HepG2 (cell line): ENCODE data around the gene MXRA8. TPM values are rescaled to one million over a fixed set of nuclear protein-coding genes. Genes with fewer than 3 reads are reported as not detected.

Experiments used
- ATAC-seq: fragments of 200-7000 bp; cut with Tn5 transposase; 3 replicates; pipeline ENCODE4 v1.9.1; 2020; ENCODE audit warnings: mild to moderate bottlenecking, moderate library complexity
- BruUV-seq: library from RNA; stranded (reverse); fragments of 400-500 nt; replicated peaks from 2 replicates; lab custom pipeline; 2021; lab: Mats Ljungman, UMichigan
- CTCF ChIA-PET: fragments of 300-600 bp; formaldehyde crosslinking; extraction: SDS; loops from one replicate; lab custom pipeline; 2021; ENCODE audit warnings: low total read pairs, inconsistent platforms, low intra/inter-chr PET ratio; lab: Yijun Ruan, JAX
- POLR2A ChIA-PET: fragments of 350-600 bp; sonication (Branson Sonifier 250); formaldehyde crosslinking; loops from one replicate; lab custom pipeline; 2020; ENCODE audit warnings: antibody characterized with exemption, inconsistent platforms; lab: Yijun Ruan, JAX
- DNase-seq: peaks from one replicate; pipeline ENCODE4 v3.0.0-alpha.2; 2015; ENCODE audit warnings: low spot score
- FAIRE-seq: peaks from 3 replicates; lab custom pipeline; 2011; peaks lifted over from hg19 to GRCh38; lab: Jason Lieb, UNC
- H2AFZ ChIP-seq: one replicate; pipeline ENCODE4 v1.6.1; 2011; ENCODE audit warnings: low read length, inconsistent platforms
- H3K27ac ChIP-seq: fragments of 300-600 bp; 3 replicates; pipeline ENCODE4 v1.8.0; 2011; ENCODE audit warnings: mixed run types, mild to moderate bottlenecking, mixed read lengths, low read length, inconsistent platforms; ENCODE audit not compliant: insufficient read depth; ENCODE audit errors: extremely low read length
- H3K27me3 ChIP-seq, 2 experiments: fragments of 200-600 bp in 1 of 2; 2 replicates in 1 of 2; 3 replicates in 1 of 2; pipeline versions ENCODE4 v1.6.0 to v1.8.0; 2011; ENCODE audit warnings: low read length in 2 of 2, mild to moderate bottlenecking in 2 of 2, moderate library complexity in 2 of 2, inconsistent platforms in 1 of 2; ENCODE audit not compliant: insufficient read depth in 2 of 2, control insufficient read depth in 1 of 2
- H3K36me3 ChIP-seq, 2 experiments: fragments of 200-600 bp in 1 of 2; replicated peaks in 1 of 2; 2 replicates in 1 of 2; 3 replicates in 1 of 2; pipeline versions ENCODE4 v1.5.1 to v1.8.0; 2011; ENCODE audit warnings: low read length in 2 of 2, inconsistent platforms in 1 of 2; ENCODE audit not compliant: insufficient read depth in 2 of 2, control insufficient read depth in 1 of 2
- H3K4me1 ChIP-seq: 2 replicates; pipeline ENCODE4 v1.5.1; 2012; ENCODE audit warnings: low read length, inconsistent platforms; ENCODE audit not compliant: insufficient read depth
- H3K4me2 ChIP-seq: 2 replicates; pipeline ENCODE4 v1.6.0; 2011; ENCODE audit warnings: low read depth, low read length, inconsistent platforms
- H3K4me3 ChIP-seq, 3 experiments: fragments of 200-600 bp in 1 of 3; sonication (generic), shearing (Covaris generic) in 1 of 3; replicated peaks in 1 of 3; 2 replicates each; pipeline ENCODE4 v1.5.1; 2011 to 2016; ENCODE audit warnings: low read length in 3 of 3, inconsistent platforms in 2 of 3, low read depth in 2 of 3, mild to moderate bottlenecking in 2 of 3, control low read depth in 1 of 3, mixed read lengths in 1 of 3; ENCODE audit not compliant: insufficient read depth in 1 of 3
- H3K79me2 ChIP-seq: one replicate; pipeline ENCODE4 v1.6.1; 2011; ENCODE audit warnings: low read length, inconsistent platforms; ENCODE audit not compliant: insufficient read depth
- H3K9ac ChIP-seq: 2 replicates; pipeline ENCODE4 v1.6.0; 2011; ENCODE audit warnings: mild to moderate bottlenecking, low read depth, low read length, inconsistent platforms; ENCODE audit not compliant: insufficient read depth
- H3K9me3 ChIP-seq: 2 replicates; pipeline ENCODE4 v1.5.1; 2012; ENCODE audit warnings: mild to moderate bottlenecking, low read length
- H4K20me1 ChIP-seq: 2 replicates; pipeline ENCODE4 v1.6.0; 2011; ENCODE audit warnings: inconsistent platforms, mild to moderate bottlenecking, low read length, moderate library complexity; ENCODE audit not compliant: insufficient read depth
- JARID2 ChIP-seq: sonication (generic); formaldehyde crosslinking; IDR thresholded peaks from 2 replicates; pipeline ENCODE4 v1.8.1; 2023; ENCODE audit warnings: missing genetic modification reagents, inconsistent platforms; ENCODE audit not compliant: insufficient replicate concordance
- JUNB ChIP-seq: sonication (generic); formaldehyde crosslinking; IDR thresholded peaks from 2 replicates; pipeline ENCODE4 v1.8.0; 2022; ENCODE audit warnings: missing genetic modification reagents, mild to moderate bottlenecking, borderline replicate concordance
- KAT7 ChIP-seq: IDR thresholded peaks from 2 replicates; pipeline ENCODE4 v1.6.1; 2018; ENCODE audit warnings: borderline replicate concordance, missing compliant biosample characterization
- SRSF9 ChIP-seq: fragments of 200-400 bp; formaldehyde crosslinking; IDR thresholded peaks from 2 replicates; pipeline ENCODE4 v1.6.1; 2018; ENCODE audit warnings: borderline replicate concordance, mild to moderate bottlenecking, low read depth, low read length; ENCODE audit not compliant: insufficient read depth, poor library complexity, severe bottlenecking
- UBTF ChIP-seq: sonication (generic); formaldehyde crosslinking; IDR thresholded peaks from 2 replicates; pipeline ENCODE4 v1.4.0; 2020; ENCODE audit warnings: mild to moderate bottlenecking, missing genetic modification reagents
- ZBTB34 ChIP-seq: sonication (generic); formaldehyde crosslinking; IDR thresholded peaks from 2 replicates; pipeline ENCODE4 v1.8.0; 2022; ENCODE audit warnings: mild to moderate bottlenecking, missing genetic modification reagents
- ZMAT5 ChIP-seq: sonication (generic); formaldehyde crosslinking; IDR thresholded peaks from 2 replicates; pipeline ENCODE4 v1.5.0; 2020; ENCODE audit warnings: mild to moderate bottlenecking, low read depth, missing genetic modification reagents, borderline replicate concordance
- ZNF260 ChIP-seq: sonication (generic); formaldehyde crosslinking; IDR thresholded peaks from 2 replicates; pipeline ENCODE4 v1.4.0; 2020; ENCODE audit warnings: missing genetic modification reagents, low read depth, mild to moderate bottlenecking, borderline replicate concordance
- ZNF281 ChIP-seq: sonication (generic); formaldehyde crosslinking; IDR thresholded peaks from 2 replicates; pipeline ENCODE4 v1.4.0; 2020; ENCODE audit warnings: missing genetic modification reagents, borderline replicate concordance
- ZNF432 ChIP-seq: sonication (generic); formaldehyde crosslinking; IDR thresholded peaks from 2 replicates; pipeline ENCODE4 v1.5.0; 2020; ENCODE audit warnings: missing genetic modification reagents, mild to moderate bottlenecking, borderline replicate concordance
- ZNF503 ChIP-seq: sonication (generic); formaldehyde crosslinking; IDR thresholded peaks from 2 replicates; pipeline ENCODE4 v1.4.0; 2020; ENCODE audit warnings: missing genetic modification reagents
- ZNF780A ChIP-seq: sonication (generic); formaldehyde crosslinking; IDR thresholded peaks from 2 replicates; pipeline ENCODE4 v1.8.0; 2022; ENCODE audit warnings: mild to moderate bottlenecking, missing genetic modification reagents, moderate library complexity
- WGBS: methylation state at CpG from one replicate; pipeline ENCODE4 v1.1.6; 2017; ENCODE audit warnings: low lambda C conversion rate; 5-methylcytosine and 5-hydroxymethylcytosine counted together
- in situ Hi-C: cut with HindIII; loops from 2 replicates; pipeline ENCODE4 v1.10.0; 2017; ENCODE audit warnings: low pct_unique_long_range_greater_than_20kb; ENCODE audit not compliant: extremely low pct_ligation_motif_present
- intact Hi-C: fragments of 100-400 bp; cut with micrococcal nuclease; formaldehyde crosslinking; loops from one replicate; pipeline ENCODE4 v1.10.0; 2022; ENCODE audit not compliant: unreplicated experiment
- polyA plus RNA-seq, 8 experiments: library from polyadenylated mRNA; depleted of rRNA in 3 of 8; stranded (reverse) in 7 of 8; unstranded in 1 of 8; fragments of >200 nt; fragmentation: Illumina TruSeq in 4 of 8; extraction: Trizol in 4 of 8; gene quantifications; 2 replicates each; pipeline versions ENCODE4 v1.2.1 to v1.2.3, GENCODE V29; 2011 to 2016; ENCODE audit warnings: low read depth in 4 of 8, missing spikeins in 1 of 8, mixed read lengths in 1 of 8; ENCODE audit not compliant: insufficient read depth in 1 of 8
- total RNA-seq, 5 experiments: library from RNA; depleted of rRNA; stranded (reverse); fragments of >200 nt; fragmentation: Illumina TruSeq; extraction: Trizol; gene quantifications; 2 replicates each; pipeline ENCODE4 v1.2.3, GENCODE V29; 2016; ENCODE audit warnings: low read depth in 1 of 5

MXRA8 gene
- total and polyA plus RNA-seq, 2 of the 13 experiments (the other 11 are each of a cell fraction or from before 2014, with no cell fraction given), result 19.8 to 44.8 TPM

- in situ Hi-C loops, result no loop called here
Observed at GRCh38 chr1:1367315-1367714, 9.0 kb upstream of the MXRA8 start.

More at GRCh38 chr1:1367315-1367714, 9.0 kb upstream of the MXRA8 start:
- 79% methylated on average over 5 of the region's 5 CpGs for WGBS
- intact Hi-C loops, result no loop called here
- ChIA-PET POLR2A (no interaction called here), CTCF (no interaction called here)
- Histone ChIP-seq H3K4me3 (no peak overlapping the region), H2AFZ (no peak overlapping the region), H3K27ac (no peak overlapping the region), H3K9me3 (no peaks in the 10 kb centered on the region), H3K27me3 (no peaks in the 10 kb centered on the region), H3K9ac (no peak overlapping the region), H4K20me1 (no peaks in the 10 kb centered on the region), H3K4me2 (no peak overlapping the region)
- ATAC-seq, result no peak
- BruUV-seq, result no TSS peak
- no peak for FAIRE-seq
- TF ChIP-seq ZNF260 (no peak), ZNF432 (CRISPR knock-in tag) (no peak), JARID2 (CRISPR knock-in tag) (no peak), ZMAT5 (CRISPR knock-in tag) (no peak), KAT7 (CRISPR knock-in tag) (no peak), ZNF503 (no peak), SRSF9 (no peak), ZBTB34 (CRISPR knock-in tag) (no peak), UBTF (CRISPR knock-in tag) (no peak), ZNF780A (no peak), JUNB (CRISPR knock-in tag) (no peak), ZNF281 (CRISPR knock-in tag) (no peak)
- TF ChIP-seq, all 625 proteins: peak for 0
- Histone ChIP-seq H3K79me2 (peaks cover 2% of the 10 kb centered on the region), H3K36me3 (peaks cover 0 to 1% of the 10 kb centered on the region in 2 experiments; a peak in 1 of 5 replicates), H3K4me1 (peaks cover 12% of the 10 kb centered on the region)
- DNase-seq, result no peak
